ENCODE results near the gene RAB7B.

RAB7B gene

DNA sequence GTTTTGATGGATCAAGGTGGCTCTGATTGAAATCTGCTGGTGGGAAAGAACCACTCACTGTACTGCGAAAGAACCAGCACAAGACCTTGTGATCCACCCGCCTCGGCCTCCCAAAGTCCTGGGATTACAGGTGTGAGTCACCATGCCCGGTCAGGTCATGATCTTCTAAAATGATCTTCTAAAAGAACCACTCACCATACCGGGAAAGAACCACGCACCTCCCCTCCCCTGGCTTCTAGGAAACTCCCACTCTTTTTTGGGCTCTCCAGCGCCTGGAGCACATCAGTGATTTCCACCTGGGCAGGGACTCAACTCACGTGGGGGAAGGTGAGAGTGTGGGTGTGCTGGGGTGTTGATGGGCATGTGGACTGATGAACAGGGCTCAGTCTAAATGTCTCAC is 7.9 kb upstream of the RAB7B start:
- H3K4me3 ChIP-seq (replicated peaks; ENCODE audit: insufficient read depth, low read length): no peak overlapping the region
- TF ChIP-seq GABPA (IDR thresholded peaks at IDR 0.05; ENCODE audit: low read depth): no peak
- TF ChIP-seq SPI1 (IDR thresholded peaks at IDR 0.05; ENCODE audit: borderline replicate concordance, low read depth): no peak
- TF ChIP-seq, protein P1, sequence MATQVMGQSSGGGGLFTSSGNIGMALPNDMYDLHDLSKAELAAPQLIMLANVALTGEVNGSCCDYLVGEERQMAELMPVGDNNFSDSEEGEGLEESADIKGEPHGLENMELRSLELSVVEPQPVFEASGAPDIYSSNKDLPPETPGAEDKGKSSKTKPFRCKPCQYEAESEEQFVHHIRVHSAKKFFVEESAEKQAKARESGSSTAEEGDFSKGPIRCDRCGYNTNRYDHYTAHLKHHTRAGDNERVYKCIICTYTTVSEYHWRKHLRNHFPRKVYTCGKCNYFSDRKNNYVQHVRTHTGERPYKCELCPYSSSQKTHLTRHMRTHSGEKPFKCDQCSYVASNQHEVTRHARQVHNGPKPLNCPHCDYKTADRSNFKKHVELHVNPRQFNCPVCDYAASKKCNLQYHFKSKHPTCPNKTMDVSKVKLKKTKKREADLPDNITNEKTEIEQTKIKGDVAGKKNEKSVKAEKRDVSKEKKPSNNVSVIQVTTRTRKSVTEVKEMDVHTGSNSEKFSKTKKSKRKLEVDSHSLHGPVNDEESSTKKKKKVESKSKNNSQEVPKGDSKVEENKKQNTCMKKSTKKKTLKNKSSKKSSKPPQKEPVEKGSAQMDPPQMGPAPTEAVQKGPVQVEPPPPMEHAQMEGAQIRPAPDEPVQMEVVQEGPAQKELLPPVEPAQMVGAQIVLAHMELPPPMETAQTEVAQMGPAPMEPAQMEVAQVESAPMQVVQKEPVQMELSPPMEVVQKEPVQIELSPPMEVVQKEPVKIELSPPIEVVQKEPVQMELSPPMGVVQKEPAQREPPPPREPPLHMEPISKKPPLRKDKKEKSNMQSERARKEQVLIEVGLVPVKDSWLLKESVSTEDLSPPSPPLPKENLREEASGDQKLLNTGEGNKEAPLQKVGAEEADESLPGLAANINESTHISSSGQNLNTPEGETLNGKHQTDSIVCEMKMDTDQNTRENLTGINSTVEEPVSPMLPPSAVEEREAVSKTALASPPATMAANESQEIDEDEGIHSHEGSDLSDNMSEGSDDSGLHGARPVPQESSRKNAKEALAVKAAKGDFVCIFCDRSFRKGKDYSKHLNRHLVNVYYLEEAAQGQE (IDR thresholded peaks at IDR 0.05; ENCODE audit: insufficient replicate concordance, low read depth): no peak
- TF ChIP-seq, protein P2, sequence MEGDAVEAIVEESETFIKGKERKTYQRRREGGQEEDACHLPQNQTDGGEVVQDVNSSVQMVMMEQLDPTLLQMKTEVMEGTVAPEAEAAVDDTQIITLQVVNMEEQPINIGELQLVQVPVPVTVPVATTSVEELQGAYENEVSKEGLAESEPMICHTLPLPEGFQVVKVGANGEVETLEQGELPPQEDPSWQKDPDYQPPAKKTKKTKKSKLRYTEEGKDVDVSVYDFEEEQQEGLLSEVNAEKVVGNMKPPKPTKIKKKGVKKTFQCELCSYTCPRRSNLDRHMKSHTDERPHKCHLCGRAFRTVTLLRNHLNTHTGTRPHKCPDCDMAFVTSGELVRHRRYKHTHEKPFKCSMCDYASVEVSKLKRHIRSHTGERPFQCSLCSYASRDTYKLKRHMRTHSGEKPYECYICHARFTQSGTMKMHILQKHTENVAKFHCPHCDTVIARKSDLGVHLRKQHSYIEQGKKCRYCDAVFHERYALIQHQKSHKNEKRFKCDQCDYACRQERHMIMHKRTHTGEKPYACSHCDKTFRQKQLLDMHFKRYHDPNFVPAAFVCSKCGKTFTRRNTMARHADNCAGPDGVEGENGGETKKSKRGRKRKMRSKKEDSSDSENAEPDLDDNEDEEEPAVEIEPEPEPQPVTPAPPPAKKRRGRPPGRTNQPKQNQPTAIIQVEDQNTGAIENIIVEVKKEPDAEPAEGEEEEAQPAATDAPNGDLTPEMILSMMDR (IDR thresholded peaks at IDR 0.05; ENCODE audit: insufficient read depth, low read length): no peak
- TF ChIP-seq POLR2AphosphoS5 (IDR thresholded peaks at IDR 0.05; ENCODE audit: low read depth): no peak
- DNase-seq (ENCODE audit: low read depth in 1 of 2, low spot score in 1 of 2): no peak
- H3K27ac ChIP-seq (replicated peaks): peak overlapping the region; percentile 89
- H3K27me3 ChIP-seq (ENCODE audit: insufficient read depth, poor library complexity, severe bottlenecking): no peaks in the 10 kb centered on the region

DNA sequence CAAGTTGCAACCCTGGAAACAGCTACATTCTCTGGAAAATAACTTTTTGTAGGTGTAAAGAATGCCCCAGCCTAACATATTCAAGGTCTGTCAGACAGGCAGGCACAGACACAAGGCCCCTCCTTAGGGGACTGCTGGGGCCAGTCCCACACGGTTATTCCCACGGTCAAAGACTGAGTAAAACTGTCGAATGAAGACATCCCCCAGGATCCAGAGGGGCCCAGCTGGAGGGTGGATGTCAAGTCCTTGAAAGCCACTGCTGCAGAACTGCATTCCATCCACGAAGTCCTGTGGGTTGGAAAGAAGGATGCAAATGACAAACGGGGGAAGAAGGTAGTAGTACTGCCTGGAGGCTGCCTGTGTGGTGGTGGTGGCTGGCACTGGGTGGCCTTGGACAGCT is 6.9 kb upstream of the RAB7B start:
- H3K4me3 ChIP-seq (replicated peaks; ENCODE audit: insufficient read depth, low read length): no peak overlapping the region
- TF ChIP-seq POLR2AphosphoS5 (IDR thresholded peaks at IDR 0.05; ENCODE audit: low read depth) (no peak), SPI1 (IDR thresholded peaks at IDR 0.05; ENCODE audit: borderline replicate concordance, low read depth) (no peak), GABPA (IDR thresholded peaks at IDR 0.05; ENCODE audit: low read depth) (no peak)
- TF ChIP-seq, protein P2 (IDR thresholded peaks at IDR 0.05; ENCODE audit: insufficient read depth, low read length): no peak
- DNase-seq (ENCODE audit: low read depth in 1 of 2, low spot score in 1 of 2): no peak
- no peaks in the 10 kb centered on the region for H3K27me3 ChIP-seq (ENCODE audit: insufficient read depth, poor library complexity, severe bottlenecking)
- H3K27ac ChIP-seq (replicated peaks): no peak overlapping the region

DNA sequence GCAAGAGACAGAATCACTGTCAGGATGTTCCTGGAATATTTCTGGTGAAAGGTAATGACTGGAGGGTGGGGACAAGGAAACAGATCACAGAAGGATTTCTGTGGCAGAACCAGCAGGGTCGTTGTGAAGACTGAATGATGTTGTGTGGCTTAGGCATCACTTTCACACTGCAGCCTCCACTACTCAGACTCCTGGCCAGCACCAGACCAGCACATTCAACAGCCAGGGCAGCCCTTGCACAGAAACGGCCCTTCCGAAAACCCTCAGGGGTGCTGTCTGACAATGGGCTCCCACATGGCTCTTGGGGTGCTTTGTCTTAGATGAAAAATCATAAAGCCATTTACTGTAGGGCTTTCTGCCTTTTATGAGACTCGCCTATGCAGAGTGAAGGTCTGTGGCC is 3.8 kb upstream of the RAB7B start:
- Histone ChIP-seq H3K27me3 (ENCODE audit: insufficient read depth, poor library complexity, severe bottlenecking) (no peaks in the 10 kb centered on the region), H3K4me3 (replicated peaks; ENCODE audit: insufficient read depth, low read length) (no peak overlapping the region), H3K27ac (replicated peaks) (no peak overlapping the region)
- DNase-seq (ENCODE audit: low read depth in 1 of 2, low spot score in 1 of 2): no peak
- TF ChIP-seq, protein P2 (IDR thresholded peaks at IDR 0.05; ENCODE audit: insufficient read depth, low read length): no peak
- TF ChIP-seq GABPA (IDR thresholded peaks at IDR 0.05; ENCODE audit: low read depth): no peak
- TF ChIP-seq, protein P1 (IDR thresholded peaks at IDR 0.05; ENCODE audit: insufficient replicate concordance, low read depth): no peak
- TF ChIP-seq SPI1 (IDR thresholded peaks at IDR 0.05; ENCODE audit: borderline replicate concordance, low read depth): no peak
- no peak for TF ChIP-seq POLR2AphosphoS5 (IDR thresholded peaks at IDR 0.05; ENCODE audit: low read depth)

DNA sequence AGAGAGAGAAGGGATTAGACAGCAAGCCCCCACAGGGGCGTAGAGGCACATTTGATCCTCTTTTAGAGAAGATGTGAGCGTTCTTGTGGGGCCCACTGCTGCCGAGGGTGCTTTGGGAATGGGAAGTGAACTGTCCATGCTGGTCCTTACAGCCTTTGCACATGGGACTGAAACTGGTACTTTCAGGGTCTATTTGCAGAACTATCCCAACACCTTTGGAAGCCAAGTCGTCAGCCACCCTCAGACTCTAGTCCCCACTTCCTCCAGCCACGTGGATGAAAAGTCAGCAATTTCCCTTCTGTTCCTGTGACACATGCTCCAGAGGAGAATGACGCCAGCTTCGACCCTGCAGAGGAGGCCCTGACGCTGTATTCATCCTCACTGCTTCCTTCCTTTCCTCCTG is 2.6 kb upstream of the RAB7B start:
- DNase-seq (ENCODE audit: low read depth in 1 of 2, low spot score in 1 of 2): peak in 1 of 2 experiments; percentile 32
- TF ChIP-seq, protein P2 (IDR thresholded peaks at IDR 0.05; ENCODE audit: insufficient read depth, low read length): no peak
- TF ChIP-seq, protein P1 (IDR thresholded peaks at IDR 0.05; ENCODE audit: insufficient replicate concordance, low read depth): no peak
- TF ChIP-seq GABPA (IDR thresholded peaks at IDR 0.05; ENCODE audit: low read depth) (no peak), SPI1 (IDR thresholded peaks at IDR 0.05; ENCODE audit: borderline replicate concordance, low read depth) (no peak), POLR2AphosphoS5 (IDR thresholded peaks at IDR 0.05; ENCODE audit: low read depth) (no peak)
- no peaks in the 10 kb centered on the region for H3K27me3 ChIP-seq (ENCODE audit: insufficient read depth, poor library complexity, severe bottlenecking)
- H3K4me3 ChIP-seq (replicated peaks; ENCODE audit: insufficient read depth, low read length): no peak overlapping the region
- 0 out of 2 replicates have a peak overlapping the region, but pooled peaks have one; percentile 3 for H3K27ac ChIP-seq (replicated peaks)

Measured in HL-60 (cell line).